Adipocyte (in vitro differentiated cells): ENCODE data around the gene UCMA.

Source experiments
- DNase-seq: peaks from one replicate; pipeline ENCODE4 v3.0.0-alpha.2; 2015; ENCODE audit warnings: low read depth
- H3K27me3 ChIP-seq: replicated peaks from 2 replicates; pipeline ENCODE4 v1.7.0; 2013; ENCODE audit warnings: mild to moderate bottlenecking, low read length, moderate library complexity; ENCODE audit not compliant: control insufficient read depth, insufficient read depth
- H3K36me3 ChIP-seq: 2 replicates; pipeline ENCODE4 v1.7.0; 2013; ENCODE audit warnings: low read length, mild to moderate bottlenecking, moderate library complexity; ENCODE audit not compliant: control insufficient read depth, insufficient read depth, severe bottlenecking
- H3K4me1 ChIP-seq: 2 replicates; pipeline ENCODE4 v1.7.0; 2013; ENCODE audit warnings: mild to moderate bottlenecking, low read length, moderate library complexity; ENCODE audit not compliant: control insufficient read depth, insufficient read depth
- H3K4me3 ChIP-seq: 2 replicates; pipeline ENCODE4 v1.7.0; 2013; ENCODE audit warnings: mild to moderate bottlenecking, low read length, moderate library complexity
- H3K9ac ChIP-seq: 2 replicates; pipeline ENCODE4 v1.7.0; 2013; ENCODE audit warnings: mild to moderate bottlenecking, low read length, moderate library complexity
- H3K9me3 ChIP-seq: 2 replicates; pipeline ENCODE4 v1.7.0; 2013; ENCODE audit warnings: mild to moderate bottlenecking, low read length, moderate library complexity; ENCODE audit not compliant: control insufficient read depth

UCMA gene

DNA sequence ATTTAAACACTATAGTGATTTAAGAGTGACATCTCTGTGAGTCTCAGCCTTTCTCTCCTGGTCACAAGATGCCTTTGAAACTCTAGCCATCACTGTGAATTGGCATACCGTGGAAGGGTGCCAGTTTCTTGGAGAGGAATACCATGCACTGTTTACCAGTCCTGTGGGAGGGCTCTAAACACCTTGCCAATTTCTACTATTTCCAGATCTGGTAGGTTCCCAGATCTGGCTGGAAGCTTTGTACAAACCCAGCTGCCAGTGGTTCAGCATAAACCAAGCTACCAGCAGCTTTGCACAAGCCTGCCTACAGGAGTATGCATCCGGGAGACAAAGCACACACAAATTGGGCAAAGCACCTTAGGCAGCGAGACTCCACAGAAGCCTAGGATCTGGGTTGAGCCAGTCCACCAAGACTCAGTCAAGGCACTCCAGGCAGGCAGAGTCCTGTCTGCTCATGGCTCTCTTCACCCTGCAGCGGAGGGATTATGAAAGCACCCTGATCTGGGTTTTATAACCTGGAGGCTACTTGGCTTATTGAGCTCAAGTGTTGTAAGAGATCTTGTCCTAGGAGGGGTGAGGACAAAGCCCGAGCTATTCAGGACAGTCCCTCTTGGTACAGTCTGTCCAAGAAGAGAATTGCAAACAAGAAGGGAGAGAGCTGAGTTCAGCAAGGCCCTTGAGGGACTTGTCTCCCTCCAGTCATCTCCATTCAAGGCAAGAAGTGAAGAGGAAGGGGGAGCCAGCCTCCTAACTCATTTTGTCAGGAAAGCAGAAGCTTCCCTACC is 49.3 kb downstream of the UCMA start:
- Histone ChIP-seq H3K27me3 (no peaks in the 10 kb centered on the region), H3K4me3 (no peak overlapping the region), H3K9ac (no peak overlapping the region), H3K9me3 (no peaks in the 10 kb centered on the region), H3K36me3 (no peaks in the 10 kb centered on the region), H3K4me1 (peaks cover 10% of the 10 kb centered on the region)
- DNase-seq = no peak

DNA sequence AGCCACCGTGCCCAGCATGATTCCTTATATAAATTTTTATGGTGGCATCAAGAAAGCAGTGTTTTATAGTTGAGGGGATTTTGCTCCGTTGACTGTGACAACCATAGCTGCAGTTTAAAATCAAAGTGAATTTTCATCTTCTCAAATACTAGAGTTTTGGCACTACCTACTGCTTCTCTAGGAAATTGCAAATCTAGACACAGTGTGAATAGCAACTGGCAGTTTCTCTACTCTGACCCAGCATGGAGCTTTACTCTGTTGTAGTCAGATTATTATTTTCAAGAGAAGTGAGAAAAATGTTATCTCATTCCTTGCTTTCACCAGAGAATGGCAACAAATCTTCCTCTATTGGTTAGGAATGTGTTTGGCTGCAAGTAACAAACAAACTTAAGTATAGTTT is 49.9 kb downstream of the UCMA start:
- no peak for DNase-seq
- no peak overlapping the region for H3K9ac ChIP-seq
- H3K4me1 ChIP-seq = peaks cover 7% of the 10 kb centered on the region
- H3K4me3 ChIP-seq = no peak overlapping the region
- H3K36me3 ChIP-seq = no peaks in the 10 kb centered on the region
- H3K9me3 ChIP-seq = no peaks in the 10 kb centered on the region
- no peaks in the 10 kb centered on the region for H3K27me3 ChIP-seq

DNA sequence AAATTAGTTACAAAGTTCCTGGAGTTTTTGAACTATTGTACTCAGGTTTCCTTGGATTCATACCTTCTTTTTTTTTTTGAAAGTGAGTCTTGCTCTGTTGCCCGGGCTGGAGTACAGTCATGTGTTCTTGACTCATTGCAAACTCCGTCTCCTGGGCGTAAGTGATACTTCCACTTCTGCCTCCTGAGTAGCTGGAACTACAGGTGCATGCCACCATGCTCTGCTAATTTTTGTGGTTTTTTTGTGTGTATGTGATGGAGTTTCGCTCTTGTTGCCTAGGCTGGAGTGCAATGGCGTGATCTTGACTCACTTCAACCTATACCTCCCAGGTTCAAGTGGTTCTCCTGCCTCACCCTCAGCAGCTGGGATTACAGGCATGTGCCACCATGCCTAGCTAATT is 50.5 kb downstream of the UCMA start:
- H3K27me3 ChIP-seq = no peaks in the 10 kb centered on the region
- no peak overlapping the region for H3K4me3 ChIP-seq
- peaks cover 7% of the 10 kb centered on the region for H3K4me1 ChIP-seq
- H3K9ac ChIP-seq = no peak overlapping the region
- no peaks in the 10 kb centered on the region for H3K9me3 ChIP-seq
- H3K36me3 ChIP-seq = no peaks in the 10 kb centered on the region
- no peak for DNase-seq

DNA sequence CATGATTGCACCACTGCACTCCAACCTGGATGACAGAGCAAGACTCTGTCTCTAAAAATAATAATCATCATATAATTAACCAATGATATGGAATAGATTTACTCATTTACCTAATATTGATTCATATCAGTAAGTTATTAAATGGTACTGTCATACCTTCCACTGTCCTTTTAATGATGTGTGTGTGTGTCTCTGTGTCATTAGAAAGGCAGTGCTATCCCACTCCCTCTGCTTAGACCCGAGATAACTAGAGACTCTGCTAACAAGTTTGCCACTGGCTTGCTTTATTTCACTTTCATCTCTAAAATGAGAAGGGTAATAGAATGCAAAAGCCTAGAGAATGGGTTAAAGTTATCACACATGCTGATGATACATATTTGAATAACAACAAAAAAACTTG is 51.8 kb downstream of the UCMA start:
- H3K4me3 ChIP-seq = no peak overlapping the region
- no peak for DNase-seq
- H3K36me3 ChIP-seq = no peaks in the 10 kb centered on the region
- no peaks in the 10 kb centered on the region for H3K9me3 ChIP-seq
- H3K4me1 ChIP-seq = peaks cover 7% of the 10 kb centered on the region
- H3K9ac ChIP-seq = no peak overlapping the region
- H3K27me3 ChIP-seq = no peaks in the 10 kb centered on the region

DNA sequence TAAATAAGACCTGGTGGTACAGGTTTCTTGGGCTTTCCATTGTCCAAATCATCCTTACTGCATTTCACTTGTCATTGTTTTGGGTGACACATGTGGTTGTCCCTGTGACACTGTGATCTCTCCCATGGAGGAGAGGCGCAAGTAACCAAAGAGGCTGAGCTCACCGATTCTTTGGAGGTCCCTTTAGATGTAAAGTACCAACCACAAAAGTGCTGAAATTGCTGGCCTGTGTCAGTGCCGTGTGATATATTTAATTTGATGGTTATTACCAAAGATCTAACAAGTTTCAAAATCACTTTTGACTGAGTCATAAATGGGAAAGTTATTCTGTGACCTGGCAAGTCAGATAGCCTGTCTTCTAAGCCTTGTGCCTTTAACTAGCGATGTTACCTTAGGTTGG is 53.4 kb downstream of the UCMA start:
- H3K27me3 ChIP-seq = no peaks in the 10 kb centered on the region
- no peaks in the 10 kb centered on the region for H3K9me3 ChIP-seq
- H3K9ac ChIP-seq = no peak overlapping the region
- DNase-seq = no peak
- H3K36me3 ChIP-seq = no peaks in the 10 kb centered on the region
- H3K4me3 ChIP-seq = no peak overlapping the region
- H3K4me1 ChIP-seq = peaks cover 5% of the 10 kb centered on the region

DNA sequence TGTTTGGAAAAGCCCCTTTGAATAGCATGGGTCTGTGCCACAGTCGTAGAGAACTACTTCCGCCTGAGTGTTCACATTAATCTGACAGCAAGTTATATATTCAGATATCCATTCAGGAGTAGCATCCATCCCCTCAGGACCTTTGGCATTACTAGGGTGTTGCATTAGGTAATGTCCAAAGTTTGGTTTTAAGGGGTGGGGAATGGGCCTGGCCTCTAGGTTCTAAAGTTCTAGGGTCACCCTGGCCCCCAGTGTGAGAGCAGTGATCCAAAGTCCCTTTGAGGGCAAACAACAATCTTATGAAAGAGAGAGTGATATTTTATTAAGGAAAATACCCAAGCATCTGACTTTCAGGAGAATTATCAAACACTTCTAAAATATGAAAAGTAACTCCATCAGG is 60.6 kb downstream of the UCMA start:
- DNase-seq = no peak
- Histone ChIP-seq H3K4me3 (no peak overlapping the region), H3K27me3 (no peaks in the 10 kb centered on the region), H3K36me3 (no peaks in the 10 kb centered on the region), H3K9me3 (no peaks in the 10 kb centered on the region), H3K9ac (no peak overlapping the region), H3K4me1 (no peaks in the 10 kb centered on the region)
